Testis (tissue), 3 donors: ENCODE measurements around the gene FATE1. TPM values are rescaled to one million over a fixed set of nuclear protein-coding genes. Genes with fewer than 3 reads are reported as not detected.

Experiments
- DNase-seq: peaks from one replicate; pipeline ENCODE4 v3.0.0-alpha.2; 2019
- H3K27ac ChIP-seq, 2 donors: fragments of 200-600 bp; sonication (generic); one replicate each; pipeline ENCODE4 v1.5.1; 2019
- H3K27me3 ChIP-seq: fragments of 200-600 bp; sonication (generic); one replicate; pipeline ENCODE4 v1.5.1; 2019
- H3K36me3 ChIP-seq: fragments of 200-600 bp; sonication (generic); one replicate; pipeline ENCODE4 v1.5.1; 2017; ENCODE audit warnings: low read depth; ENCODE audit errors: missing control alignments
- H3K4me1 ChIP-seq: fragments of 200-600 bp; sonication (generic); one replicate; pipeline ENCODE4 v1.5.1; 2019
- H3K4me3 ChIP-seq, 2 donors: fragments of 200-600 bp; sonication (generic); one replicate each; pipeline ENCODE4 v1.5.1; 2017 to 2019
- H3K9me3 ChIP-seq: fragments of 200-600 bp; sonication (generic); one replicate; pipeline ENCODE4 v1.5.1; 2017
- POLR2A ChIP-seq: fragments of 450-650 bp; IDR thresholded peaks from one replicate; pipeline ENCODE4 v1.6.1; 2017; ENCODE audit warnings: antibody characterized with exemption, mild to moderate bottlenecking, moderate library complexity
- WGBS, 2 donors: methylation state at CpG; one replicate each; pipeline ENCODE4 v1.1.5; 2018; 5-methylcytosine and 5-hydroxymethylcytosine counted together
- intact Hi-C: fragments of 100-400 bp; cut with DNase I; formaldehyde crosslinking; loops from one replicate; pipeline ENCODE4 v1.15.1; 2023; ENCODE audit warnings: low total_unique reads
- polyA plus RNA-seq: library from polyadenylated mRNA; stranded (reverse); fragments of 350-450 nt; fragmentation: Illumina TruSeq; extraction: RNeasy Lipid Tissue Mini Kit (QIAGEN cat#74804); gene quantifications from one replicate; pipeline ENCODE4 v1.2.3, GENCODE V29; 2014; ENCODE audit warnings: low read depth, low replicate concordance; ENCODE audit not compliant: insufficient read depth
- total RNA-seq, 2 donors: library from RNA; depleted of rRNA; stranded (reverse); fragments of >200 nt; gene quantifications; one replicate each; pipeline ENCODE4 v1.2.3, GENCODE V29; 2016
- TF ChIP-seq, protein P1 (sequence below), 3 experiments: fragments of 450-650 bp in 2 of 3; fragments of 200-600 bp in 1 of 3; sonication (generic) in 1 of 3; IDR thresholded peaks; one replicate each; pipeline ENCODE4 v1.5.1; 2016 to 2019; ENCODE audit warnings: antibody characterized with exemption in 3 of 3, mild to moderate bottlenecking in 2 of 3, moderate library complexity in 1 of 3

Gene FATE1
- total and polyA plus RNA-seq, 3 donors from 2014 or later: 482 to 1,316 (median 890) TPM

DNA sequence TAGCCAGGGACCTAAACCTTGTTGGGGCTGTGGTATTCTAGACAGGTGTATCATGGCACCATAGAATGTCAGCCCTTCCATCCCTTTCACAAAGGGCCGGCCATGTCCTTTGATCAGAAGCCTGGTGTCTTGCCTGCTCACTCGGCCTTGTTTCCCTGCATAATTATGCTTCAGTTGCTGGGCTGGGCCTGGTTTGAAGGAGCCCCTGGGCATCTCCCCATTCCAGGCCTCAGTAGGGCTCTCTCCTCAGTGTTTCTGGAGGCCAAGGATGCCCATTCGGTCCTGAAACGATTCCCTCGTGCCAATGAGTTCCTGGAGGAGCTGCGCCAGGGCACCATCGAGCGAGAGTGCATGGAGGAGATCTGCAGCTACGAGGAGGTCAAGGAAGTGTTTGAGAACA lies 16.1 kb upstream of the FATE1 start:
- WGBS, 2 donors: 93 to 95% methylated on average over 7 to 9 of the region's 9 CpGs
- intact Hi-C loops: no loop called here

DNA sequence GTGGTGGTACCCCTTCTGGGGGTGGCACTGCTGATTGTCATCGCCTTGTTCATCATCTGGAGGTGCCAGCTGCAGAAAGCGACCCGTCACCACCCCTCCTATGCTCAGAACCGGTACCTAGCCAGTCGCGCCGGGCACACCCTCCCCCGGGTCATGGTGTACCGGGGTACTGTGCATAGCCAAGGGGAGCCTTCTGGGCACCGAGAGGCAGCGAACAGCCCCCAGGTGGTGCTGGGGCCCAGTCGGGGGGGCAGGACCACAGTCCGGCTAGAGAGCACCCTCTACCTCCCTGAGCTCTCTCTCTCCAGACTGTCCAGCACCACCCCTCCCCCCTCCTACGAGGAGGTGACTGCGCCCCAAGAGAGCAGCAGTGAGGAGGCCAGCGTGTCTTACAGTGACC lies 15.3 kb upstream of the FATE1 start:
- TF ChIP-seq, protein P1, sequence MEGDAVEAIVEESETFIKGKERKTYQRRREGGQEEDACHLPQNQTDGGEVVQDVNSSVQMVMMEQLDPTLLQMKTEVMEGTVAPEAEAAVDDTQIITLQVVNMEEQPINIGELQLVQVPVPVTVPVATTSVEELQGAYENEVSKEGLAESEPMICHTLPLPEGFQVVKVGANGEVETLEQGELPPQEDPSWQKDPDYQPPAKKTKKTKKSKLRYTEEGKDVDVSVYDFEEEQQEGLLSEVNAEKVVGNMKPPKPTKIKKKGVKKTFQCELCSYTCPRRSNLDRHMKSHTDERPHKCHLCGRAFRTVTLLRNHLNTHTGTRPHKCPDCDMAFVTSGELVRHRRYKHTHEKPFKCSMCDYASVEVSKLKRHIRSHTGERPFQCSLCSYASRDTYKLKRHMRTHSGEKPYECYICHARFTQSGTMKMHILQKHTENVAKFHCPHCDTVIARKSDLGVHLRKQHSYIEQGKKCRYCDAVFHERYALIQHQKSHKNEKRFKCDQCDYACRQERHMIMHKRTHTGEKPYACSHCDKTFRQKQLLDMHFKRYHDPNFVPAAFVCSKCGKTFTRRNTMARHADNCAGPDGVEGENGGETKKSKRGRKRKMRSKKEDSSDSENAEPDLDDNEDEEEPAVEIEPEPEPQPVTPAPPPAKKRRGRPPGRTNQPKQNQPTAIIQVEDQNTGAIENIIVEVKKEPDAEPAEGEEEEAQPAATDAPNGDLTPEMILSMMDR (IDR thresholded peaks at IDR 0.05): no peak
- no peak for TF ChIP-seq POLR2A
- H3K4me1 ChIP-seq: no peaks in the 10 kb centered on the region
- H3K36me3 ChIP-seq: no peaks in the 10 kb centered on the region
- H3K27me3 ChIP-seq: no peaks in the 10 kb centered on the region
- no peak for DNase-seq
- H3K27ac ChIP-seq: no peak overlapping the region
- intact Hi-C loops: no loop called here
- WGBS, 2 donors: 83% methylated on average over 4 of the region's 16 CpGs; no CpG with 5 or more reads in 1 of the 2 donors
- no peak overlapping the region for H3K4me3 ChIP-seq
- H3K9me3 ChIP-seq: no peaks in the 10 kb centered on the region

More for the DNA sequence above, 16.1 kb upstream of the FATE1 start:
- DNase-seq: no peak
- H3K27ac ChIP-seq: no peak overlapping the region
- no peaks in the 10 kb centered on the region for H3K4me1 ChIP-seq
- H3K9me3 ChIP-seq: no peaks in the 10 kb centered on the region
- no peak overlapping the region for H3K4me3 ChIP-seq
- no peaks in the 10 kb centered on the region for H3K27me3 ChIP-seq
- TF ChIP-seq, protein P1 (IDR thresholded peaks at IDR 0.05): no peak
- no peak for TF ChIP-seq POLR2A
- no peaks in the 10 kb centered on the region for H3K36me3 ChIP-seq

DNA sequence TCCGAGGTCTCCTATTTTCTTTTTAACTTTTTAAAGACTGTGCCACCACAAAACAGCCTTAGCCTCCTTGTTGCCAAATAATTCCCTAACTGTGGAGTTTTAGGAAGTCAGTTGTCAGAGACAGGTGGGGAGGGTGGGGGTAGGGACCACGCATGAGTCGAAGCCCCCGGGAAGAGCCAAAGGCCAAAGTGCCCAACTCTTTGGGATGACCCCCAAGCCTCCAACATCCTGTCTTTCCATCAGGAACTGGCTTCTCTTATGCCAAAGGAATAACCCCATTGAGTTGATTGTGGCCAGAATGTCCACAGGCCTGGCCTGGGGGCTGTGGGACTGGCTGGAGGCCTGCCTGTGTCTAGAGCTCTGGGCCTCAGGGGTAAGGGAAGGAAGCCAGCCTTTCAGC lies 14.8 kb upstream of the FATE1 start:
- Histone ChIP-seq H3K27me3 (no peaks in the 10 kb centered on the region), H3K9me3 (no peaks in the 10 kb centered on the region), H3K27ac (no peak overlapping the region), H3K4me1 (no peaks in the 10 kb centered on the region), H3K4me3 (no peak overlapping the region), H3K36me3 (no peaks in the 10 kb centered on the region)
- intact Hi-C loops: no loop called here
- TF ChIP-seq POLR2A: no peak
- TF ChIP-seq, protein P1 (IDR thresholded peaks at IDR 0.05): no peak
- WGBS, 2 donors: 94% methylated on average over 4 of the region's 4 CpGs; no CpG with 5 or more reads in 1 of the 2 donors
- DNase-seq: no peak

DNA sequence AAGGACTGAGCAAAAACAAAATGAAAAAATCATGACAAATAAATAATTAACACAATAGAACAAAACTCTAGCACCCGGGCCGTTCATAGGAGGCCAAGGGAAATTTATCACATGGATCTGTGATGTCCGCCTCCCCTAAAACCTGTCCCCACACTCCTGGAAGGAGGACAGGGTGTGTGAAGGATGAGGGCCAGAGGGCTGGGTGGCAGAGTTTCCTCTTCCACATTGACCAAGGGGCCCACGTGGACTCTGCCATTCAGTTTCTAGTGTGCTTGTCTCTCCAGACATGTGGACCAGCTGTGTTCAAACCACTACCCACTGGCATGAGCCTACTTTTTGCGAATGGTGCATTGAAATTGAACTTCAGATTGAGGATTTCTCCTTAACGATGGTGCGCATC lies 14.3 kb upstream of the FATE1 start:
- Histone ChIP-seq H3K36me3 (no peaks in the 10 kb centered on the region), H3K9me3 (no peaks in the 10 kb centered on the region), H3K27ac (no peak overlapping the region), H3K4me1 (no peaks in the 10 kb centered on the region), H3K4me3 (no peak overlapping the region), H3K27me3 (no peaks in the 10 kb centered on the region)
- TF ChIP-seq POLR2A: no peak
- TF ChIP-seq, protein P1 (IDR thresholded peaks at IDR 0.05): no peak
- intact Hi-C loops: no loop called here
- DNase-seq: no peak
- WGBS, 2 donors: 87 to 94% methylated on average over 5 to 7 of the region's 7 CpGs

DNA sequence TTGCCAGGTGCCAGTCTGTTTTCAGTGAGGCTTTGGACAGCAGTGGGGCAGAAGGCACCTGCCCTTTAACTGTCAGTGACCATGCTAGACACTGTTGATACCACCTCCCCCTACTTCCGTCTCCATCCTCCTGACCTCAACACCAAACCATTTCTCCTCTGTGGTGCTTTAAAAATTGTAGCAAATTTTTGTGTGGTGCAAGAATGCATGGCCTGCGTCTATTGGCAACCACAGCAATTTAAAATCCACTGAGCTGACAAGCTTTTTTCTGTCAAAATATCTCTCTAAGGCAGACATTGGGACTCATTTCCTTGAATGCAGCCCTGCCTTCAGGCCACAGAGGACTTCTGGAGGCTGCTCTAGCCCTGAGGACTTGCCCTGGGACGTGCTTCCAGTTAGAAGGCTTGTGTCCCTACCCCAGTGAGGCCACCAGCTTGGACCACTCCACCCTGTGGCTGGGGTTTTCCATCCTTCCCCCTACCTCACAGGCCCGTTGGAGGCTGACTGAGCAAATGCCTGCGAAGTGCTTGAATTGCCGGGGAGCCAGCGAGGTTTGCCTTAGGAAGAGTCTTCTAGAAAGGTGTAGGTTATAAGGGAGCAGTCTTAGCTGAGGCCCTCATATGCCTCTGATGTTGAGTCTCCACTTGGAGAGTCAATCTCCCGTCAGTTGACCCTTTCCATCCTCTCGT lies 13.7 kb upstream of the FATE1 start:
- H3K27me3 ChIP-seq: no peaks in the 10 kb centered on the region
- WGBS, 2 donors: 63 to 91% methylated on average over 3 to 8 of the region's 9 CpGs
- no peaks in the 10 kb centered on the region for H3K9me3 ChIP-seq
- H3K27ac ChIP-seq: no peak overlapping the region
- TF ChIP-seq, protein P1 (IDR thresholded peaks at IDR 0.05): no peak
- TF ChIP-seq POLR2A: no peak
- intact Hi-C loops: no loop called here
- no peak for DNase-seq
- no peaks in the 10 kb centered on the region for H3K4me1 ChIP-seq
- no peak overlapping the region for H3K4me3 ChIP-seq
- H3K36me3 ChIP-seq: no peaks in the 10 kb centered on the region
